HG03460 (cell line): ENCODE results near the gene TMPRSS11A.

Experiments used
- ATAC-seq: cut with Tn5 transposase; IDR thresholded peaks from one replicate; pipeline ENCODE4 v1.9.1; 2021; ENCODE audit not compliant: unreplicated experiment

The TMPRSS11A gene

DNA sequence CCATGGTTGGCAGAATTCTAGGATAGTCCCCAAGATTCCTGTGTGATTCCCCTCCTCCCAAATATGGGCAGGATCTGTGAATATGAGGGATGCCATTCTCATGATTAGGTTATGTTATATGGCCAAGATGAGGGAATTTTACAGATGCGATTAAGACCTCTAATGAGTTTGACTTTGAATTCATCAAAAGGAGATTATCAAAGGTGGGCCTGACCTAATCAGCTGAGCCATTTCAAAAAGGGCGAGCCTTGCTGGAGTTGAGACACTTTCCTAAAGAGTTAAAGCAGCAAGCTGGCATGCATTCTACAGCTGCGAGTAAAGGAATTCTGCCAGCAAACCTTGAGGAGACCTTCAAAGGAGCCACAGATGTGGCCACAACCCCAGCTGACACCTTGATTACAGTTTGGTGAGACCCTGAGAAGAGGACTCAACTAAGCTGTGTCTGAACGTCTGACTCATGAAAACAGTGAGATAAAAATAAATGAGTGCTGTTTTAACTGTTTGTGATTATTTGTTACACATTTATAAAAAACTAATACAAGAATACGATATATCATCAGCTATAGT is 47.8 kb downstream of the TMPRSS11A start:
- no peak for ATAC-seq

DNA sequence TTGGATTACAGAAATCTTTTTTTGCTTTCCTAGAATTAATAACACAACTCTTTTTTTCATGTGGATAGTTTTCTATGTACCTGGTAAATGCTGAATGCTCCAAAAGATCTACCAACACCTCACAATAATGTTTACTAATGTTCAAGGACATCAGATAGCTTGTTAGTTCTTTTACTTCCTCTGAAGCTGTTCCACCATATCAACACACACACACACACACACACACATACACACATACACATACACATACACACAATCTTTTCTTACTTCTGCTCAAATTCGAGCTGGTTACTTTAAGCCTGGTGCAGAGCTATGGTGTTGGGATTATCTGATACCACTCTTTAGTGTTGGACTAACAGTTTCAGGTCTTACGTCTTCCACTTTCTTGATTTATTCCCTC is 51.2 kb downstream of the TMPRSS11A start:
- ATAC-seq = no peak

DNA sequence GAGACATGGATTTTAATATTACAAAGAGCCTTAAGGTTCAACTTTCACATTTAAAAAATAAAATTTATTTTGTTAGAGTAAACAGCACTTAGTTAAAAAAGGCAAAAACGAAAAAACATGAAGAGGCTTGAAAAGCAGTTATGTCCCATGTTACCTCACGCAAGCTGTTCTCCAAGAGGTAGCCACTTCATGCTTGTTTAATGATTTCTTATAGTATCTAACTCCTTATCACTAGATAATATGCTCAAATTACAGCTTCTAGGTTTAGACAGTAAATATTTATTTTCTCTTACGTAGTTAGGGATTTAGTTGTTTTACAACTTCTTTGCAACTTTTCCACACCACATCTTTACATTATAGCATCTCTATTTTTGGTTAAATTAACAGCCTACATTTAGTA is 51.7 kb downstream of the TMPRSS11A start:
- no peak for ATAC-seq

DNA sequence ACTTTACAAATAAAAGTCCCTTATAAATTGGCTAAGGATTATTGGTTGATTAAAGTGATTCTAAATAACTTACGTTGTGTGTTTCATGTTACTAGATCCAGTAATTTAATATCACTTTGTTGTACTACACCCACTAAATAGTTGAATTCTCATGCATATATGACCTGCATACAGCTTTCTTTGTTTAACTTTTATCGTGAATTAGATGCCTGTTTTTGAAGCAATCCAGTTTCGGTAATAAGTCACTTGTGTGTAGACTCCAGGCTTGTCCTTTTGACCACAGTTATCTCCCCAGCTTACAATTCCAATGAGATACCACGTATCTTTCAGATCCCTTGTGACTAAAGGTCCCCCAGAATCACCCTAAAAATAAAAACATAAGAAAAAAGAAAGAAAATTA is 52.2 kb downstream of the TMPRSS11A start:
- no peak for ATAC-seq

DNA sequence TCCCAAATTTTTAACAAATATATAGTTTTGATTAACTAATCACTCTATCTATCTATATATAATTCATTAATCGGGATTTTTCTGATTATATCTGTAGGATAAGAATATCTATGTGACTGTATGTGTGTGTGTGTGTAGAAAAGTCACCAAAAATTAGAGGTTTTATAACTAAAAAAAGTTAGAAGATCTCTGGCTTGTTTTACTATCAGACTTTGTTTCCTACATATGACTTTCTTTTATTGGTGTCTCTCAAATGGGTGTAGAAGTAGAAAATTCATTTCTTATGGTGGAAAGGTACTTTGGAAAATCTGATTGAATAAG is 52.7 kb downstream of the TMPRSS11A start:
- ATAC-seq = no peak

DNA sequence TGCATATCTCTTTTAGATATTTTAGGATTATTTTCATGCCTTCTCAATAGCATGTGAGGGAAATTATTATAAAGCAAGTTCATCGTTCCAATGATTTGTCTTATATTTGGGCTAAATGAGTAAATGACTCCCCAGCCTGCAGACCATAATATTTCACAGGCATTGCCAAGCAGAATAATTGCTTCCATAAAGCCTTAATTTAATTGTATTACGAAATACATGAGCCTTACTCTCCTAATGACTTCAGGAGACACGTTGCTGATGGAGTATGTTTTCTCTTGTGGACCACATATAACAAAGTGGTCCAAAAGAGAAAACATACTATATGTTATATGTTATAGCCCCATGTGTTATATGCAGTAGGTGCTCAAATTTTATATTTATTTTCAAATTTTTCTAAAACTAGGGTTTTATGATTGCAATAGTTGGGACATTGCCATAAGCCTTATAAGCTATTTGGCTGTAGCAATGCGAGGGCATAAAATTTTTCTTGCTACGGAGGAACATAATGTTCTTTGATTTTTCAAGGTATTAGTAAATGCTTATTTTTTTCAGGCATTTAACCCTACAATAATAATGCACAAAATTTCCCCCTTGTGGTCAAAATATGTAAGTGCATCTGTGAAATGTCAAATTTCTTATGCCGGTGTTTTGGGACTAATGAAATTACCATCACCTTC is 53.2 kb downstream of the TMPRSS11A start:
- no peak for ATAC-seq

DNA sequence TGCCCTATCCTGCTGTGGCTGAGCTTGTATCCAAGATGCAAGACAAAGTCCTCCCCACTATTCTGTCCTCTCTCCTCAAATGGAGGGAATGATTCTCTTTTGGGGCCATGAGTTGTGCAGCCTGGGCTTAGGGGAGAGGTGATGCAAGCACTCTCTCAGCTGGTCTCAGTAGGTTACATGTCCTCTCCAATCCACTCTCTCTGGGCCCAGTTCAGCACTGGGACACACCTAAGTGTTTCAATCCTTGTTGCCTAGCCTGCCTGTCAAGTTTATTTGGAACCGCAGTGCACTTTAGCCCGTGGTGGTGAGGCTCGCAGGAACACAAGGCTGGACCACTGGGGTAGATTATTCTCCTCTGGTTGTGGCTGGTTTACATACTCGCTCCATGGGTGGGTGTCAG is 55.6 kb downstream of the TMPRSS11A start:
- ATAC-seq = no peak

DNA sequence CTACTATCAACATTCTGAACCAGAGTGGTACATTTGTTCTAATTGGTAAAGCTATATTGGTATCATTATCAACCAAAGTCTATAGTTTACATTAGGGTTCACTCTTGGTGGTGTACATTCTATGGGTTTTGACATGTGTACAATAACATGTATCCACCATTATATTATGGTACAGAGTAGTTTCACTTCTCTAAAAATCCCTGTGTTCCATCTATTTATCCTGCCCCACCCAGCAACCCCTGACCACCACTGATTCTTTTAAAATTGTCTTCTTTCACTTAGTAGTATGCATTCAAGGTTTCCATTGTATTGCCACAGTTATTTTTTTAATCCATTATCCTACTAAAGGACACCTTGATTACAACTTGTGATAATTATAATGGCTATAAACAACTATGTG is 64.2 kb downstream of the TMPRSS11A start:
- no peak for ATAC-seq

DNA sequence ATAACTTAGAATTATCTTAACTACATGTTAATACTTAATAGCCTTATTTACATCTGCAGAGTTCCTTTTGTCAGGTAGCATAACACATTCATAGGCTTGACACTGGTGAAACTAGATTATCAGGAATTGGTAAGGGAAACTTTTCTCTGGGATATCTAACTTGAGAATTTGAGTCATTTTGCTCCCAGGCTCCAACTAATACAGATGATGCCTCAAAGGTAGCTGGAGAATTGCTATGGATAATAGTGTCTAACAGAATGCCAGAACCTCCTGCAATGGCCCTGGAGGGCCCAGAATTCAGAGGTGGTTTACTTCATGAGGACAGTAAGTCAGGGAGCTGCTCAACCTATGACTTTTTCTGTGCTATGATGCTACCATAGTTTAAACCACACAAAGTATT is 65.6 kb downstream of the TMPRSS11A start:
- ATAC-seq = no peak

DNA sequence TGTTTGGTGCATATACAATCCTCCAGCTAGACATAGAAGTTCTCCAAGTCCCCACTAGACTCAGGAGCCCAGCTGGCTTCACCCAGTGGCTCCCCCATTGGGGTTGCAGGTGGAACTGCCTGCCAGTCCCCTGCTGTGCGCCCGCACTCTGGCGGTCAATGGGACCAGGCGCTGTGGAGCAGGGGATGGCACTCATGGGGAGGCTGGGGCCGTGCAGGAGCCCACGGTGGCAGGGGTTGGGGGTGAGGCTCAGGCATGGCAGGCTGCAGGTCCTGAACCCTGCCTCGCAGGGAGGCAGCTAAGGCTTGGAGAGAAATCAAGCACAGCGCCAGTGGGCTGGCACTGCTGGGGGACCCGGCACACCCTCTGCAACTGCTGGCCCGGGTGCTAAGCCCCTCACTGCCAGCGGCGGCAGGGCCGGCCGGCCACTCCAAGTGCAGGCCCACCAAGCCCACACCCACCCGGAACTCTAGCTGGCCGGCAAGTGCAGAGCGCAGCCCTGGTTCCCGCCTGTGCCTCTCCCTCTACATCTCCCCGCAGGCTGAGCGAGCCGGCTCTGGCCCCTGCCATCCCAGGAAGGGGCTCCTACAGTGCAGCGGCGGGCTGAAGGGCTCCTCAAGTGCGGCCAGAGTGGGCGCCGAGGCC is 66.8 kb downstream of the TMPRSS11A start:
- no peak for ATAC-seq

DNA sequence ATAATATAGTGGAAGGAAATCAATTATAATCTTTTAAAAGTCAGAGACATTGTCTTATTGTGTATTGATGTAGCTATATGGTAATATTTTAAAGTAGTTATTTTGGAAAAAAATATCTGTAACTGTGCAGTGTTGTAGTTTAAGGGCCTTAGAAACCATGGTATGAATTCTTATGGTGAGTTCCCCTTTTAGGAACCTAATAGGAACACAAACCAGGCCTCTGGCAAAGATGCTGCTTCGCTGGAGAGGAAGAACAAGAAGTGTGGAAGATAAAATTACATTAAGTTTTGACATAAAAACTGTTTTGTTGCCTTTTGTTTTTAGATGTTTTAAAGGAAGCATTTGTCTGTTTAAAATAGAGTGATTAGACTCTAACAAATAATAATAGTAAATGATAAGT is 68.6 kb downstream of the TMPRSS11A start:
- no peak for ATAC-seq

DNA sequence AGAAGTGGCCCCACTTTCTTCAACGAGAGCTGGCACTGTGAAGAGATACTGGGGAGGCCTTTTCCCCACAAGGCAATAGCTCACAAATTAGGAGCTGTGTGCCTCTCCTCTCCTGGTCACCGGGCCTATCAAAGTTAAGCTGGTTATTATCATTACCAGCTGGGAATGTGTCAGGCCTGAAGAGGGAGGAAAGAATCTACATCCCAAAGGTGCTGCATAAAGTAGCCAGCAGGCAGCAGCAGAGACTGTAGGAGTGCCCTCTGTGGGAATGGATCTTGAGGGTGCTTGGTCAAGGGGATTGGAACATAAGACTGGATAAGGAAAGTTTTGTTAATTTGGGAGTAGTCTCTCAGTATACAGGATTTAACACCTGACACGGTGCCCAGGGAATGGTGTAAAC is 70.4 kb downstream of the TMPRSS11A start:
- no peak for ATAC-seq

DNA sequence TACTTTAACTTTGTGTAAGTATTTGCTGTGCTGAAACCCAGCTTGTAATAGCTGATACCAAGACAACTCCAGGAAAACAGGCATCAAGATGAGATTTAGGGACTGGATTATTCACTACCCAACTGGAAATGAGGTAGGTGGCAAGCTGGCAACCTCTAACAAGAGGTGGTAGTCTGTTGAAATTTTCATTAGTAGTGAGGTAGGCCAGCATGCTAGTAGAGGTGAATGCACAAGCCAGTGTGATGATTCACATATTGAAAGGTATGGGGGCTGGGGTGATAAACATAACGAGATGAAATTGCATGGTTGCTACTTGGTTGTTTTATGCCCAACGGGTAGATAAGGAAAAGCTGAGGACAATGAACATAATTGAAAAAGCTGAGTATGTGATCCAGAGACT is 71.0 kb downstream of the TMPRSS11A start:
- no peak for ATAC-seq

DNA sequence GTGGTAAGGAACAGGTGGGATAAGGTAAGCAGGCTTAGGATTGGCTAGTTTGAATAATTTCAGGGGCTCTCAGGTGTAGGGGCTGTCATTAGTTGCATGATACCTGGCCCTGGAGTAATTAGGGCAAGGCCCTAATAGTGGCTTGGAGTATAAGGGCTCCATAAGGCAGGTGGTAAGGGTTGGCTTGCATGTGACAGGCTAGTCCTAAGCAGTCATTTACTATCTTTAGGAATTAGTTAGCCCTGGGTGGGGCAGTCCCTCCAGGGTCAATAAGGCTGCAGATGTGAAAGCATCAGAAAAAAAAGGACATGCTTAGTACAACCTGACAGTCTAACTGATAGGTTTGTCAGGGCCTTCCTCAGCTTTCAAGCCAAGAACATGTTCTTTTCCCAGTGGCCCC is 71.6 kb downstream of the TMPRSS11A start:
- no peak for ATAC-seq

DNA sequence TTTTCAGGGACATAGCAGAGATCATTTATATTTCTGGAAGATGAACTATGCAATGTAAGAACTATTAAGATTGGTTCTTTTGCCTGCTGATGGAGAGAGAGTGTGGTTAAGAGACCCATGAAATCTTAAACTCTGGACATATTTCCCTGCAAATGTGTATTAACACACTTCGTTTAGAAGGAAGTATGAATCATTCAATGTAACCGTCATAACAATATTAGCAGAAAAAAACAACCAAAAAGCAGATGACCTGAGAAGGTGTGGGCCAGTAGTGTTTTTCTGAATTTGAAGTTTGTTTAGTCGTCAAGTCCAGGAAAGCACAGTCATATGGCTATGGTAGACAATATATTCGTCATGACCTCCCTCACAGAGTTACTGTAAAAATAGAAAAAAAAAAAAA is 77.0 kb downstream of the TMPRSS11A start:
- no peak for ATAC-seq

DNA sequence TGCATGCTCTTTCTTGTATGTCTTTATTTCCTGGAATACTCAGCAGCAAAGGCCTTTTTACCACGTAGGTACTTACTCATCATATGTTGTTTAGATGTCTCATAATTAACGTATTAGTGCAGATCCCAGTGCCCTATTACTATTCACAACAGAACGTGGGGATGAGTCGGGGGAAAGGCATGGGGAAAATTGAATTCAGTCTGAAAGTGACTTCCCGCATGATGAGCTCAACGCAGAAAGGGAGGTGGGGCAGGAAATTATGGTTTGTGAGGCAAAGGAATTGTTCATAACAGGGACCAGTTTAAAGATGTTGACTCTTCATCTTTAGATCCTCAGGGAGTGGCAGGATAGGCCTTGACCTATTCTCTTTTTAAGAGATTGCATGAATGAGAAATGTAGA is 77.5 kb downstream of the TMPRSS11A start:
- no peak for ATAC-seq

DNA sequence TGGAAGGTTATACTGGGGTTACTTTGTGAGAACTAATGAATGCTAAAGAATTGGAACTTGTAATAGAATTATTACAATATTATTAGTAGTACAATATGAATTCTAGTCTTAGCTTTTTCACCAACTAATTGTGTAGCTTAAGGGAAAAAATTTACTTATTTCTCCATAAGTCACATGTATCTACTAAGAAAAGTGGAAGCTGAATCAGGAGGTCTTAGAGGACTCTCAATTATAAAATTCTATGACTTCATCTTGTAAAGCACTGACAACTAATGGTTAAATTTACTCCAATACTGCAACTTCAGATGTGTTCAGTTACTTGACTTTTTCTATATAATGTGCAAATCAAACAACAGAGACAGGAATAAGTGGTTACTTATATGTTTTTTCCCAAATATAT is 78.6 kb downstream of the TMPRSS11A start:
- no peak for ATAC-seq

DNA sequence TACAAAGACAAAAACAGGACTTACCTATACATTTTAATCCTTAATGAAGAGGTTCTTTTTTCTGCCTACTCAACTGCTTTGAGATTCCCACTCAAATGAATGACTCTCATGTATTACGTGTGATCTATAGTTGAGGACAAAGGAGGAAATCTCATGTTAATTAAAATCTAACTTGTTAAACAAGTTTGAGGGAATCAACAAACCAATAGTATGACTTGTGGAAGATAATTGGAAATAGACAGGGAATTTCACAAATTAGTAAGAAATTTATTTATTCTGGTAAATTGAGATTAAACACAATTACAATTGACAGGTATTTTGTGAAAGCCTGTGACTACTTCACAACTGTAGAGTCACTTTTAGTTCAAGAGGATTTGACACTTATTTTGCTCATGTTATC is 79.4 kb downstream of the TMPRSS11A start, which contains the start of gene TMPRSS11D:
TSS of gene TMPRSS11D (minus strand) at position 101 of the 400 bp plus-strand sequence. CDS start at position 32, 69 bp downstream.
- no peak for ATAC-seq

DNA sequence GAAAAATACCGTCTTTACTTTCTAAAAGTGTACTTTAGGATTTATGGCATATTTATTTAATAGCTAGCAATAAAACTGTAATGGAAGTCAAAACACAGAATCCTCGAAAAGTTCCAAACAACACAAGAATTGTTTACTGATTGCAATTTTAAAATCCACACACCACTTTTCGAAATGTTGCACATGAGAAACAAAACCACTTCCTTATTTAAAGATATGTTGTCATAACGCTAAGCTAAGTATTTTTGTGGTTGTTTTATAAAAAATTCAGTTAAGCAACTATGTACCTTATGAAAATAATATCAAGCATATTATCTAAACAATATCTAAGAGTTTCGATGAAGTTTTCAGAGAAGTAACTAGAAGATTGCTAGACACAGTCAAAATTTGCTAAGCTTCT is 79.8 kb downstream of the TMPRSS11A start:
- no peak for ATAC-seq

DNA sequence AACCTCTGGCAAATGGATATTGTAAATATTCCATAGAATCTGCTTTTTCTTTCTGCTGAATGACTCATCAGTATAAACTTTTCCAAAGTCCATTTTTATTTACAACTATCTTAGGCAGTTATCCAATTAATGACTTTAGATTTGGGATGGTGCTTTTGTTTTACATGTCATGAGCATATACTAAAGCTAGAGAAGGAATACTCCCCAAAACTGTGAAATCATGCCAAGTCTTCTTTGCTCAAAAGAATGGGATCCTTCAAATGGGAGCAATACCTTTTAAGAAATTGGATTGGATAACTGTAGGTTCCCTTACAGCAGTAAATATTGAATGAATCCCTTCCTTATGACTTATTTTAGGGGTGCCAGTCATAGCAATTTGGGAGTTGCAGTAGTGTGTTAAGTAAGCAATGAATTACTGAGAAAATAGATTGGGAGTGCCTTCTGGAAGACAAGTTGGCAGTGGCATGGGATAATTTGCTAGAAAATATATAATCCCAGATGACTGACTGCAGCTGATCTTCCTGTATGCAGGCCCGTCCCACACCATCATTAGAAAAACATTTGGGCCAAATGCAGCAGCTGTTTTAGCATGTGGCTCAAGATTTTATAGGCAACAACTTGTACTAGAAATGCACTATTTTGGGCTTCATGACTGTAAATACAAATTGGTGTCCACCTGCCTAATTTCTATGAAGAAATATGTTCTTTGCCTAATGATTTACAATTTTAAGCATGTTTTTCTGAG is 82.3 kb downstream of the TMPRSS11A start:
- no peak for ATAC-seq

DNA sequence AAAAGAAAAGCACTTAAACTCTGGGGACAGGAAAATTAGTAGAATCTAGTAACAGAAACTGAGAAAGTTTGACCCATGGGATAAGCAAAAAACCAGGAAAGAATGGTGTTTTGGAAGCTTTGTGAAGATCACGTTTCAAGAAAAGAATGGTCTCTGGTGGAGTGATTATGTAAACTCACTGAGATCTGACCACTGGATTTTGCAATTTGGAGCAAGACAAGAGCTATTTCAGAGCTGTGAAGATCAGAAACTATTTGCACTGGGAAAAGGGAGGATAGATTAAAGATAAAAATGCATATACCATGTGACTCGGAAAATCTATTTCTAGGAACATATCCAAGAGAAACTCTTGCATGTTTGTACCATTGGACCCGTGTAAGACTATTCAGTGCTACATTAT is 83.8 kb downstream of the TMPRSS11A start:
- ATAC-seq = no peak

DNA sequence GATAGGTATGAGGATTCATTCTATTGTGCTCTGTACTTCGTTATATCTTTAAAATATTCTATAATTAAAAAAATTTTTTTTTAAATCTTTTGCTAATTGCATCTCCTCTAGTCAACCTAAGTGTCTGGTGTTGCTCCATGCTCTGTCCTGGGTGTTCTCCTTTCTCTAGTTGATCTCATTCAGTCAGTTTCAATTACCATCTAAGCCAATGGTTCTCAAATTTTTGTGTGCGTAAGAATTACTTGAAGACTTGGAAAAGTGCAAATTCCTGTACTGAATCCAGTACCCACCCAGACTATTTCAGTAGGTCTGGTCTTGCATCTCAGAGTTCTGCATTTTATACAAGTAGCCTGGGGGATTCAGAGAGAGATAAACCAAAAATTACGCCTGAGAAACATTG is 86.2 kb downstream of the TMPRSS11A start:
- ATAC-seq = no peak
